Fibroblast of pulmonary artery (primary cell): ENCODE measurements around the gene ZDHHC12.

ENCODE experiments used
- DNase-seq: peaks from one replicate; pipeline ENCODE4 v3.0.0-alpha.2; 2010; ENCODE audit warnings: low read depth
- H3K4me3 ChIP-seq: replicated peaks from 2 replicates; pipeline ENCODE4 v1.5.1; 2011; ENCODE audit warnings: low read depth, mild to moderate bottlenecking, control low read depth, low read length, moderate library complexity
- CTCF ChIP-seq: IDR thresholded peaks from 2 replicates; pipeline ENCODE4 v1.5.1; 2011; ENCODE audit warnings: mild to moderate bottlenecking, control low read depth, low read length, inconsistent platforms; ENCODE audit errors: missing control alignments

ZDHHC12 gene

DNA sequence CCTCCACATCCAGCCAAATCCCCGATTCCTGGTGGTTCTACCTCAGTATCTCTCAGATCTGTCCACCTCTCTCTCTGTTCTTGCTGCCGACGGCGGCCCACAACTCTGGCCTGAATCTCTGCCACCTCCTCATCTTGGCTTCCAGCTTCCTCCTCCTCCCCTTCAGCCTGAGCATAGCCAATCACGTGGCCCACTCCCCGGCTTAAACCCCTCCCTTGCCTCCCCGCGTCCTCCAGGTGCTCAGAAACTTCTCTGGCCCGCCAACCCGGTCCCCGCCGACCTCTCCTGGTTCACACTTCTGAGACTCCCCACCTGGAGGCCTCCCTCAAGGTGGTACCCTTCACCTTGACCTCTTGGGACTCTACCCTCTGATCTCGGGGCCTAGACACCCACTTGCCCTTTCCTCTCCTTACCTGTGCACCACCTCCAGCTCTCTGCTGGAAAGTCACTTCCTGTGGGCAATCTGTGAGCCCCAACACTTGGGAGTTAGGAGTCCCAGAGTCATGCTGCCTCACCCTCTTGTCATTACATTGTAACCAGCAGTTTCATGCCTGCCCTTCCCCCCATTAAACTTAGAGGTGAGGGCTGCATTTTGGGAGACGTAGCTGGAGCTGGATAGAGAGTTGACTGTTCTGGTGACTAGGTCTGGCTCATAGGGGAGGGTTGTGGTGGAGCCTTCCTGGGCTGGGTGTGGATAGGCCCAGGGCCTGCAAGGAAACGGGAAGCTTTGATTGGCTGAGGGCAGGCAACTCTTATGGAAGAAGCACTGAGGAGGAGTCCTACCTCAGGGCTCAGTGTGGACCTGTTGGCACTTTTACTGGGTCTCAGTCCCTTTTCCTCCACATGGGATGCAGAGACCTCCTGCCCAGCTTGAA, 39.4 kb downstream of the ZDHHC12 start:
- TF ChIP-seq CTCF = no peak
- peak overlapping the region; percentile 89 for H3K4me3 ChIP-seq
- DNase-seq = peak; percentile 73

DNA sequence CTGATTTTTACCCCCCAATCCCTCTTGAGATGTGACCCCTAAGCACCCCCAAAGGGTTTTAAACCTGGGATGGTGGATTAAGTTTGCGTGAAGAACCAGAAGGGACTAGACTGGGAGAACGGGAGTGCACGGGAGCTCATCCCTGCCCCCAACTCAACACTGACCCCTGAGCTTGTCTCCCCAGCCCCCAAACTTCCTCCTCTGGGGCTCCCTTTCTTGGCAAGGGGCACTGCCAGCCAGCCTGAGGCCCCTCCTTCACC, 39.9 kb downstream of the ZDHHC12 start:
- TF ChIP-seq CTCF = no peak
- no peak for DNase-seq

GRCh38 chr9:128683340-128684064, 40.4 kb downstream of the ZDHHC12 start:
- no peak for TF ChIP-seq CTCF
- DNase-seq = peak; percentile 82
- H3K4me3 ChIP-seq = peak overlapping the region; percentile 89

More for the DNA sequence above, 39.9 kb downstream of the ZDHHC12 start:
- peak overlapping the region; percentile 89 for H3K4me3 ChIP-seq

- no peak for DNase-seq
- H3K4me3 ChIP-seq = no peak overlapping the region
- TF ChIP-seq CTCF = no peak
These were observed 46.1 kb downstream of the ZDHHC12 start for GRCh38 chr9:128677794-128678193.

- no peak for TF ChIP-seq CTCF
- H3K4me3 ChIP-seq = no peak overlapping the region
- no peak for DNase-seq
These were observed 48.5 kb downstream of the ZDHHC12 start for GRCh38 chr9:128675382-128675781.
